ENCODE data around the gene WWOX. TPM values are rescaled to one million over a fixed set of nuclear protein-coding genes. Genes with fewer than 3 reads are reported as not detected.

Gene WWOX
- total RNA-seq, 1 experiment from 2014 or later, result 15.6 TPM

GRCh38 chr16:78761427-78761826 is 662.0 kb downstream of the WWOX start:
- Mint-ChIP-seq H3K4me1 (no peaks in the 10 kb centered on the region; a peak in 3 of 4 replicates), H3K27me3 (ENCODE audit: low read depth) (peaks cover 2% of the 10 kb centered on the region; the same call in 1 of the 2 replicates), H3K27ac (no peak overlapping the region), H3K36me3 (ENCODE audit: insufficient read depth in 1 of 3, low read depth in 3 of 3) (no peaks in the 10 kb centered on the region), H3K9me3 (no peaks in the 10 kb centered on the region), H3K4me3 (no peak overlapping the region)
- Histone ChIP-seq H3K27me3 (ENCODE audit: insufficient read depth, low read length) (no peaks in the 10 kb centered on the region), H3K79me1 (ENCODE audit: insufficient read depth, low read depth, low read length, poor library complexity, severe bottlenecking) (no peaks in the 10 kb centered on the region), H3K4me2 (ENCODE audit: insufficient read depth, insufficient read length, low read length) (no peak overlapping the region), H3K23ac (ENCODE audit: insufficient read length, low read depth, low read length) (no peak overlapping the region), H2BK12ac (ENCODE audit: insufficient read length, low read depth, low read length) (no peak overlapping the region), H2BK20ac (ENCODE audit: low read depth, low read length, poor library complexity, severe bottlenecking) (no peak overlapping the region), H4K20me1 (ENCODE audit: control insufficient read depth, insufficient read depth, insufficient read length) (no peaks in the 10 kb centered on the region), H4K91ac (ENCODE audit: insufficient read length, low read depth, low read length) (no peak overlapping the region), H3K4me1 (ENCODE audit: insufficient read depth, low read length) (no peaks in the 10 kb centered on the region; the same call in 1 of the 2 replicates), H2BK15ac (ENCODE audit: low read depth, low read length) (no peak overlapping the region), H3K18ac (ENCODE audit: insufficient read length, low read depth, low read length) (no peak overlapping the region), H3K4ac (ENCODE audit: low read depth, low read length) (no peak overlapping the region), H4K5ac (ENCODE audit: insufficient read length, low read depth, low read length) (no peak overlapping the region), H3K27ac (ENCODE audit: insufficient read length, low read depth, low read length) (no peak overlapping the region), H3K14ac (ENCODE audit: insufficient read depth, low read length) (no peak overlapping the region), H3K9me3 (ENCODE audit: control insufficient read depth, low read depth, low read length) (no peaks in the 10 kb centered on the region), H3K56ac (ENCODE audit: insufficient read length, low read depth, low read length) (no peak overlapping the region), H2AFZ (ENCODE audit: low read length) (no peak overlapping the region), H4K8ac (replicated peaks; ENCODE audit: insufficient read length, low read depth, low read length) (no peak overlapping the region), H2AK5ac (ENCODE audit: insufficient read length, low read length) (no peak overlapping the region), H3T11ph (ENCODE audit: low read length) (no peak overlapping the region), H3K23me2 (ENCODE audit: insufficient read length, low read depth, low read length, poor library complexity, severe bottlenecking) (no peaks in the 10 kb centered on the region), H2BK120ac (ENCODE audit: low read depth, low read length, poor library complexity, severe bottlenecking) (no peak overlapping the region), H3K79me2 (ENCODE audit: insufficient read depth, low read length) (no peaks in the 10 kb centered on the region), H3K9ac (ENCODE audit: extremely low read depth, insufficient read length, low read length) (no peak overlapping the region), H2BK5ac (ENCODE audit: insufficient read length, low read length) (no peak overlapping the region)
- no peak for DNase-seq
- no CpG with 5 or more reads among the region's 5 CpGs for WGBS (ENCODE audit: extremely low coverage, insufficient read length, low lambda C conversion rate)
- TF ChIP-seq, protein P1, sequence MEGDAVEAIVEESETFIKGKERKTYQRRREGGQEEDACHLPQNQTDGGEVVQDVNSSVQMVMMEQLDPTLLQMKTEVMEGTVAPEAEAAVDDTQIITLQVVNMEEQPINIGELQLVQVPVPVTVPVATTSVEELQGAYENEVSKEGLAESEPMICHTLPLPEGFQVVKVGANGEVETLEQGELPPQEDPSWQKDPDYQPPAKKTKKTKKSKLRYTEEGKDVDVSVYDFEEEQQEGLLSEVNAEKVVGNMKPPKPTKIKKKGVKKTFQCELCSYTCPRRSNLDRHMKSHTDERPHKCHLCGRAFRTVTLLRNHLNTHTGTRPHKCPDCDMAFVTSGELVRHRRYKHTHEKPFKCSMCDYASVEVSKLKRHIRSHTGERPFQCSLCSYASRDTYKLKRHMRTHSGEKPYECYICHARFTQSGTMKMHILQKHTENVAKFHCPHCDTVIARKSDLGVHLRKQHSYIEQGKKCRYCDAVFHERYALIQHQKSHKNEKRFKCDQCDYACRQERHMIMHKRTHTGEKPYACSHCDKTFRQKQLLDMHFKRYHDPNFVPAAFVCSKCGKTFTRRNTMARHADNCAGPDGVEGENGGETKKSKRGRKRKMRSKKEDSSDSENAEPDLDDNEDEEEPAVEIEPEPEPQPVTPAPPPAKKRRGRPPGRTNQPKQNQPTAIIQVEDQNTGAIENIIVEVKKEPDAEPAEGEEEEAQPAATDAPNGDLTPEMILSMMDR (conservative IDR thresholded peaks at IDR 0.05), result no peak
